Panc1 (cell line): Measurements from ENCODE around the gene CCNL2. TPM values are rescaled to one million over a fixed set of nuclear protein-coding genes. Genes with fewer than 3 reads are reported as not detected.
A peak's percentile ranks its signal among the peaks of the same experiment; 100 is the strongest.

ENCODE experiments used
- ATAC-seq: fragments of 200-7000 bp; cut with Tn5 transposase; 2 replicates; pipeline ENCODE4 v1.9.1; 2020; ENCODE audit warnings: mild to moderate bottlenecking, moderate library complexity
- BruUV-seq: library from RNA; stranded (reverse); fragments of 400-500 nt; replicated peaks from 2 replicates; lab custom pipeline; 2021; lab: Mats Ljungman, UMichigan
- CTCF ChIA-PET: fragments of 300-600 bp; sonication (Branson Sonifier 250); formaldehyde crosslinking; loops from one replicate; lab custom pipeline; 2022; ENCODE audit warnings: antibody characterized with exemption; lab: Charles Lee
- POLR2A ChIA-PET: fragments of 300-600 bp; sonication (Branson Sonifier 250); formaldehyde crosslinking; loops from one replicate; lab custom pipeline; 2022; ENCODE audit warnings: antibody characterized with exemption; lab: Charles Lee
- DNase-seq: peaks from one replicate; pipeline ENCODE4 v3.0.0-alpha.2; 2010; ENCODE audit warnings: low read depth, low spot score
- H3K27ac ChIP-seq: 2 replicates; pipeline ENCODE4 v1.5.1; 2011; ENCODE audit warnings: mild to moderate bottlenecking, low read length, inconsistent platforms
- H3K27me3 ChIP-seq: fragments of 200-500 bp; sonication (Bioruptor generic); 2 replicates; pipeline ENCODE4 v1.6.0; 2014; ENCODE audit warnings: low read length, inconsistent platforms; ENCODE audit not compliant: control insufficient read depth, insufficient read depth
- H3K36me3 ChIP-seq: fragments of 200-500 bp; sonication (Bioruptor generic); 2 replicates; pipeline ENCODE4 v1.5.1; 2014; ENCODE audit warnings: inconsistent platforms, mild to moderate bottlenecking, low read length, moderate library complexity; ENCODE audit not compliant: control insufficient read depth, insufficient read depth
- H3K4me1 ChIP-seq: 2 replicates; pipeline ENCODE4 v1.5.1; 2011; ENCODE audit warnings: inconsistent platforms, mild to moderate bottlenecking, low read length, moderate library complexity; ENCODE audit not compliant: control insufficient read depth, insufficient read depth
- H3K4me3 ChIP-seq, 2 experiments: 2 replicates each; pipeline ENCODE4 v1.5.1; 2011 to 2012; ENCODE audit warnings: low read depth in 2 of 2, low read length in 2 of 2, mild to moderate bottlenecking in 2 of 2, inconsistent platforms in 1 of 2, moderate library complexity in 1 of 2
- H3K9me3 ChIP-seq: fragments of 200-500 bp; sonication (Bioruptor generic); 2 replicates; pipeline ENCODE4 v1.5.1; 2014; ENCODE audit warnings: low read depth, mild to moderate bottlenecking, inconsistent platforms, low read length, moderate library complexity; ENCODE audit not compliant: control insufficient read depth, insufficient read depth
- POLR2AphosphoS5 ChIP-seq: IDR thresholded peaks from 2 replicates; pipeline ENCODE4 v1.6.1; 2012; ENCODE audit warnings: mild to moderate bottlenecking, low read depth, low read length, moderate library complexity
- REST ChIP-seq, 2 experiments: IDR thresholded peaks; 2 replicates each; pipeline ENCODE4 v1.6.1; 2011 to 2012; ENCODE audit warnings: low read depth in 2 of 2, control low read depth in 1 of 2, low read length in 1 of 2, mild to moderate bottlenecking in 1 of 2, moderate library complexity in 1 of 2; ENCODE audit not compliant: insufficient read depth in 1 of 2
- SIN3A ChIP-seq: IDR thresholded peaks from 2 replicates; pipeline ENCODE4 v1.6.1; 2012; ENCODE audit warnings: low read depth, mild to moderate bottlenecking, low read length, moderate library complexity, borderline replicate concordance; ENCODE audit not compliant: insufficient read depth
- TCF7L2 ChIP-seq: IDR thresholded peaks from 2 replicates; pipeline ENCODE4 v1.6.1; 2011; ENCODE audit warnings: mild to moderate bottlenecking, low read depth, low read length, inconsistent platforms
- in situ Hi-C: cut with HindIII; loops from 2 replicates; pipeline ENCODE4 v1.10.0; 2016; ENCODE audit warnings: low sequenced_read_pairs, low pct_unique_long_range_greater_than_20kb
- intact Hi-C: fragments of 100-400 bp; cut with micrococcal nuclease; formaldehyde crosslinking; loops from one replicate; pipeline ENCODE4 v1.10.0; 2022; ENCODE audit not compliant: unreplicated experiment
- total RNA-seq: library from RNA; stranded (reverse); gene quantifications from one replicate; pipeline ENCODE4 v1.2.1, GENCODE V29; 2021; ENCODE audit not compliant: unreplicated experiment
- TF ChIP-seq, protein P1 (sequence below): fragments of 450-650 bp; IDR thresholded peaks from 2 replicates; pipeline ENCODE4 v1.5.1; 2017; ENCODE audit warnings: mild to moderate bottlenecking

CCNL2 gene
- total RNA-seq, 1 experiment from 2014 or later = 297 TPM

- CTCF ChIA-PET = no interaction called here
- DNase-seq = no peak
- in situ Hi-C loops (no loop called here), intact Hi-C loops (loop anchor here (5.0 kb wide), 1 partner anchor 36 kb away; the partner anchor contains the start of gene VWA1)
- H3K27me3 ChIP-seq = no peaks in the 10 kb centered on the region
- peaks cover 13% of the 10 kb centered on the region for H3K36me3 ChIP-seq
- H3K4me3 ChIP-seq = peak overlapping the region; percentile 93 to 94
- ATAC-seq = peak; percentile 3
- H3K4me1 ChIP-seq = peaks cover 54% of the 10 kb centered on the region
- TSS peak; percentile 93 for BruUV-seq
- H3K27ac ChIP-seq = peak overlapping the region; percentile 98
- no peaks in the 10 kb centered on the region for H3K9me3 ChIP-seq
- TF ChIP-seq TCF7L2 (no peak), POLR2AphosphoS5 (peak; percentile 62), REST (IDR thresholded peaks at IDR 0.05; ENCODE audit: insufficient read depth in 1 of 2, low read depth in 2 of 2, low read length in 1 of 2) (peak in 1 of 2 experiments; percentile 40; a peak in 1 of 4 replicates), SIN3A (no peak)
- TF ChIP-seq, protein P1, sequence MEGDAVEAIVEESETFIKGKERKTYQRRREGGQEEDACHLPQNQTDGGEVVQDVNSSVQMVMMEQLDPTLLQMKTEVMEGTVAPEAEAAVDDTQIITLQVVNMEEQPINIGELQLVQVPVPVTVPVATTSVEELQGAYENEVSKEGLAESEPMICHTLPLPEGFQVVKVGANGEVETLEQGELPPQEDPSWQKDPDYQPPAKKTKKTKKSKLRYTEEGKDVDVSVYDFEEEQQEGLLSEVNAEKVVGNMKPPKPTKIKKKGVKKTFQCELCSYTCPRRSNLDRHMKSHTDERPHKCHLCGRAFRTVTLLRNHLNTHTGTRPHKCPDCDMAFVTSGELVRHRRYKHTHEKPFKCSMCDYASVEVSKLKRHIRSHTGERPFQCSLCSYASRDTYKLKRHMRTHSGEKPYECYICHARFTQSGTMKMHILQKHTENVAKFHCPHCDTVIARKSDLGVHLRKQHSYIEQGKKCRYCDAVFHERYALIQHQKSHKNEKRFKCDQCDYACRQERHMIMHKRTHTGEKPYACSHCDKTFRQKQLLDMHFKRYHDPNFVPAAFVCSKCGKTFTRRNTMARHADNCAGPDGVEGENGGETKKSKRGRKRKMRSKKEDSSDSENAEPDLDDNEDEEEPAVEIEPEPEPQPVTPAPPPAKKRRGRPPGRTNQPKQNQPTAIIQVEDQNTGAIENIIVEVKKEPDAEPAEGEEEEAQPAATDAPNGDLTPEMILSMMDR = no peak
- POLR2A ChIA-PET = interaction anchor here (0.6 kb wide), 1 partner anchor 102 kb away, joined by 5 read pairs; no protein-coding TSS in a partner anchor
Measured at GRCh38 chr1:1400576-1401456, 1.7 kb upstream of the CCNL2 start.

DNA sequence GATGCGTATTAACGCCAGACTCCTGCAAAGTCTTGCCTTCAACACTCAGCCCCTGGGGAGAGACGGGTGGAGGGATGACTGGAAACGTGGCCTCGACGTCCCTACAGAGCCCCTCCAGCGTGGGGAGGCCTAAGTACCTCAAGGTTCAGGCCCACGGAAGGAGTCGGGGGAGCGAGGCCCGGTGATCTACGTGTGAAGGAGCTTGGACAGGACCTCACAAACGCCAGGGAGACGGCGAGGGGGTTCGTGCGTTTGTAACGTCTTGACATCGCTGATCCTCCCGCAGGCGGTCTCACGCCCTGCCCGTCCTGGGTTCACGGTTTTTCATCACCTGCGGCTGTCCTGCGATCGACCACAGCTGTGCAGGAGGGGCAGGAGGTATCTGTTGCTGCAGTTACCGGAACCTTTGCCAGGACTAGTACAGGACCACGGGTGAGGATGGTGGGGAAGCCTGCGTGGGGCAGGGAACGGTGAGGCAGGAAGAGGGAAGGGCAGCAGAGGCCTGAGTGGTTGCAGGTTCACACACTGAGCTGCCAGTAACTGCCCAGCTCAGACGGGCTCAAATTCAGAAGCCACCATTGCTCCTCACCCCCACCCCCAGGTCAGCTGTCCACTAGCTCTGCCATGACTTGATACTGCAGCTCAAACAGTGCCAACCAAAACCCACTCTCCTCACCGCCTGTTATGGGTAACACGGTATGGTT lies 889 bp upstream of the CCNL2 start:
- ChIA-PET POLR2A (interaction anchor here (0.6 kb wide), 1 partner anchor 103 kb away, joined by 5 read pairs; no protein-coding TSS in a partner anchor), CTCF (no interaction called here)
- Histone ChIP-seq H3K4me1 (peaks cover 47% of the 10 kb centered on the region), H3K36me3 (peaks cover 7% of the 10 kb centered on the region), H3K27ac (peak overlapping the region; percentile 98), H3K27me3 (no peaks in the 10 kb centered on the region), H3K4me3 (peak overlapping the region; percentile 93 to 94), H3K9me3 (no peaks in the 10 kb centered on the region)
- intact Hi-C loops (loop anchor here (5.0 kb wide), 1 partner anchor 37 kb away; the partner anchor contains the start of gene VWA1), in situ Hi-C loops (no loop called here)
- TF ChIP-seq TCF7L2 (no peak), POLR2AphosphoS5 (peak; percentile 28)
- BruUV-seq = no TSS peak
- ATAC-seq = peak; percentile 0
- DNase-seq = no peak
